NCI-H524 (cell line): ENCODE results near the gene FZD8.
"Not testable (repeated sequence)": the region's sequence is repeated elsewhere in the genome, so short reads cannot be mapped to it uniquely, and the experiment has no call there.

Experiments used
- DNase-seq, 2 experiments: peaks; one replicate each; lab custom pipeline; 2025; lab: John Stamatoyannopoulos, UW

FZD8 gene

GRCh38 chr10:35642035-35642792, at the start of gene FZD8:
TSS of gene FZD8 (minus strand) at chr10:35642296. CDS start at chr10:35641429, 867 bp downstream.
- DNase-seq: peak; percentile 53 to 72

GRCh38 chr10:35691522-35692236, 49.6 kb upstream of the FZD8 start:
- no peak for DNase-seq

- no peak for DNase-seq
Observed at GRCh38 chr10:35690534-35690933, 48.4 kb upstream of the FZD8 start.

- not testable (repeated sequence) for DNase-seq
Observed at GRCh38 chr10:35685858-35686257, 43.8 kb upstream of the FZD8 start.

GRCh38 chr10:35685402-35685801, 43.3 kb upstream of the FZD8 start:
- no peak for DNase-seq

- no peak for DNase-seq
Observed at GRCh38 chr10:35684586-35684985, 42.5 kb upstream of the FZD8 start.

GRCh38 chr10:35675846-35676245, 33.8 kb upstream of the FZD8 start:
- DNase-seq: no peak

GRCh38 chr10:35674843-35675242, 32.7 kb upstream of the FZD8 start:
- no peak for DNase-seq

- DNase-seq: no peak
Observed at GRCh38 chr10:35668865-35669650, 27.0 kb upstream of the FZD8 start.

GRCh38 chr10:35667971-35668370, 25.9 kb upstream of the FZD8 start:
- DNase-seq: no peak

GRCh38 chr10:35667270-35667889, 25.3 kb upstream of the FZD8 start:
- DNase-seq: no peak

- no peak for DNase-seq
Observed at GRCh38 chr10:35661236-35661635, 19.1 kb upstream of the FZD8 start.

- DNase-seq: no peak
Observed at GRCh38 chr10:35659456-35659855, 17.4 kb upstream of the FZD8 start.

- no peak for DNase-seq
Observed at GRCh38 chr10:35657621-35658020, 15.5 kb upstream of the FZD8 start.

- DNase-seq: no peak
Observed at GRCh38 chr10:35652824-35653223, 10.7 kb upstream of the FZD8 start.

GRCh38 chr10:35650894-35651293, 8.8 kb upstream of the FZD8 start:
- DNase-seq: no peak

GRCh38 chr10:35644050-35644950, 2.2 kb upstream of the FZD8 start:
- peak in 1 of 2 experiments; percentile 3 for DNase-seq

GRCh38 chr10:35643151-35644049, 1.3 kb upstream of the FZD8 start:
- peak in 1 of 2 experiments; percentile 33 for DNase-seq

- no peak for DNase-seq
Observed at GRCh38 chr10:35642793-35643114, 658 bp upstream of the FZD8 start.

- no peak for DNase-seq
Observed at GRCh38 chr10:35641676-35642034, 441 bp downstream of the FZD8 start.
